GM18499 (cell line): ENCODE measurements around the gene KARS1.

ENCODE experiments used
- ATAC-seq: cut with Tn5 transposase; IDR thresholded peaks from one replicate; pipeline ENCODE4 v1.9.1; 2021; ENCODE audit warnings: moderate number of reproducible peaks; ENCODE audit not compliant: insufficient read depth, unreplicated experiment

KARS1 gene

DNA sequence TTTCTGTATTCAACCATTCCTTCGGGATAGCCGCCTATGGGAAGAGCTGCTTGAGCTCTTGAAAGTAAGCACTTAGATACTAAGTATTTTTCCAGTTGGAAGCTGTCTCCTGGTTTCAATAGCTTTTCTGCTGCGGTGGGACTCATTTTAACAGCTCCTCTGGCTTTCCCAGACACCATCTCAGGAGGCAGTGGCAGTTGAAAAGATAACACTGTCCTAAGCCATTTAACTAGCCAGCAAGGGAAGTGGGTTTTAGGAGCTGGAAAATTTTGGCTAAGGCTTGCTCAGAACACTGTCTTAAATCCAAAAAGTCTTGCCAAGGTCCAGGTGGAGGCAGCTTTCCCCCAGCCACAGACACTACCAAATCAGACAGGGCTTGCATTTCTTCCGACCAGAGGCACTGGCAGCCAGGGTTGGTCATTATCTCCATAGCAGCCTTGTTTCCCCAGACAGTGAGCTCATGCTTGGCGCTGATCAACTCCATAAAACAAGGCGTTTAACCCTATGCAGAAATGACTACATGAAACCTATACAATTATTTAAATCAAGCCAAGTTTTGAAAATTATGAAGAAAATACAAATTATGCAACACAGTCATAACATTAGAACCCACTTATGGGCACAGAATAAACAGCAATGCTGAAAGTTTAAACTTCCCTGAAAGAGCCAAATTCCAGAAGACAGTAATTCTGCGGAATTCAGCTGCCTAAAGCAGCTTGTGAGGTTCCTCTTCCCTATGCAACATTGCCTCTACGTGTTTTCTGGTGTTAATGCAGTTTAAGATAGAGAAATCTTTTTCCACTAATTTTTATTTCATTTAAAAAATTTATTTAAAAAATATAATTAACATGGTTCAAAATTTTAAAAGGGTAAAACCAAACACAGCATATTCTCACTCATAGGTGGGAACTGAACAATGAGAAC, 56.3 kb downstream of the KARS1 start:
- ATAC-seq = no peak

DNA sequence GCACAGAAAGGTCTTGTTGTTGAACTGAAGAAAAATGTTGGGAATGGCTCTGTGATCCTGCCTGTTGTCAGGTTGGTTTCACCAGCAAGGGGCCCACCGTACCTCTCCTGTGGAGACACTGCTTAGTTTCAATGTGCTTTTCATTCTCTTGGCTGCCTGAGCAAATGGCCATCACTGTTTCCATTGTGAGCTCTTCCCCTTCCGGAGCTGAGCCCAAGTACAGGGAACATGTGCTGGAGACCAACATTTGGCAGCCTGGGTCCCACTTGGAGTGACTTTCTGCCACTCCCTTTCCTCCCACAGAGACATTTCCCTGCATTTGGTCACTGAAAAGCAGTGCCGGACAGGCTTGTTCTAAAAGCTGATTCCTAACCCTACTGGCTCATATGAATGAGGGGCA, 58.2 kb downstream of the KARS1 start:
- ATAC-seq = no peak

- ATAC-seq = no peak
Measured at GRCh38 chr16:75588716-75589115, 58.7 kb downstream of the KARS1 start.

DNA sequence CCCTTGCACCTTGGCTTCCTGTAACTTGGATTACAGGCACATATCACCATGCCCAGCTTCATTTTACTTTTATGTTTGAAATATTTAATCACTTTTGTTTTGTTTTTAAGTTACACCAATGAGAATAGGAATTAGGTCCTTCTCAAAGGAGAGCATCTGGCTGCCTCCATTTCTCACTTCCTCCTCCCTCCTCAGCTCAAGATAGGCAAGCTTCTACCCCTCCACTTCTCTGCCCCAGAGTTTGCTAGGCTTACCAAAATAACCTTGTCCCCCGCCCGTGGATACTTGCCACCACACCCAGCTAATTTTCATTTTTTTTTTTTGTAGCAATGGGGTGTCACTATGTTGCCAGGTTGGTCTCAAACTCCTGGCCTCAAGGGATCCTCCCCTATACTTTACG, 63.4 kb downstream of the KARS1 start:
- no peak for ATAC-seq

- no peak for ATAC-seq
Measured at GRCh38 chr16:75579281-75579834, 68.1 kb downstream of the KARS1 start.

DNA sequence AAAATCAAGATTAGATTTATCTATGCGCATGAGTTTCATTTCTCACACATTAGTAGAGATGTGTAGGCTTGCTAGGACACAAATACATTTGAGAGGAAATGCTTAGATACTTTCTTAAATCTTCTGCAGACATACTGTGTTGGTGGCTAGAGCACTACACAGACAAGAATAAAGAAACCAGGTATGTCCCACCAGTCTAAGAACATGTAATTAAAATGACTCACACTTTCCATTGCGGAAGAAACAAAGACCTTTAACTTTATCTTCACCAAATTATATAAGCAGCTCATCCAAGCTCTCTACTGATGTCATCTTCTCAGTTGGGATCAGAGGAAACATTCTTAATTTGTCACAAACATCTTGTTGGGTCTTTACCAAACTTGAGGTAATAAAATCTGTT, 68.7 kb downstream of the KARS1 start:
- no peak for ATAC-seq

DNA sequence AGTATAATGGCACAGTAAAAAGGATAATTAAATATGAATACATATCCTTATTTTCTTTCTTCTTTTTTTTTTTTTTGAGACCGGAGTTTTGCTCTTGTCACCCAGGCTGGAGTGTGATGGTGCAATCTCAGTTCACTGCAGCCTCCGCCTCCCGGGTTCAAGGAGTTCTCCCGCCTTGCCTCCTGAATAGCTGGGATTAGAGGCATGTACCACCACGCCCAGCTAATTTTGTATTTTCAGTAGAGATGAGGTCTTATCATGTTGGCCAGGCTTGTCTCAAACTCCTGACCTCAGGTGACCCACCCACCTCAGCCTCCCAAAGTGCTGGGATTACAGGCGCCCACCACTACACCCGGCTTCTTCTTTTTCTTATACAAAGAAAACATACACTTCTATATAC, 69.3 kb downstream of the KARS1 start:
- ATAC-seq = no peak
